ENCODE measurements around the gene CCL4L2. TPM values are rescaled to one million over a fixed set of nuclear protein-coding genes. Genes with fewer than 3 reads are reported as not detected.

CCL4L2 gene
- total and polyA plus RNA-seq, 2 of the 8 experiments (the other 6 are each of a cell fraction or from before 2014, with no cell fraction given) = not detected

DNA sequence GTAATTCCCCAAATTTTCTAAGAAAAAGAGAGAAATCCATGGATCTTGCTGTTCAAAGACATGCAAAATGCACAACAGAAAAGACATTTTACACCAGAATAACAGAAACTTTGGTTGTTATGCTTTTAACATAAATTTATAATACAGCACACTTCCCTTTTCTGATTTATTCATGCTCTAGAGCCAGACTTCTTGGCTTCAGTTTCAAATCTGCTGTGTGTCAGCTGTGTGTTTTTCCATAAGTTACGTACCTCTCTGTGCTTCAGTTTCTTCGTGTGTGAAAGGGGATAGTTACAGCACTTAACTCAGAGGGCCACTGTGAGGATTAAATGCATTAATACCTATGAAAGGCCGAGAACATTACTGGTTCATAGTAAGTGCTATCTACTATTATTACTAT, 7.5 kb upstream of the CCL4L2 start:
- Histone ChIP-seq H2BK120ac (replicated peaks; ENCODE audit: low read depth, low read length) (no peak overlapping the region), H4K91ac (replicated peaks; ENCODE audit: insufficient read length, low read length) (no peak overlapping the region), H4K20me1 (replicated peaks in 1 of 2; ENCODE audit: control insufficient read depth in 1 of 2, insufficient read depth in 2 of 2, low read length in 2 of 2) (no peaks in the 10 kb centered on the region), H2AFZ (ENCODE audit: low read length) (no peak overlapping the region; the same call in 1 of the 2 replicates), H2BK12ac (ENCODE audit: low read depth, low read length) (no peak overlapping the region), H2BK15ac (ENCODE audit: low read length) (no peak overlapping the region), H4K5ac (ENCODE audit: insufficient read length, low read depth, low read length) (no peak overlapping the region), H3K79me1 (ENCODE audit: low read depth, low read length) (no peaks in the 10 kb centered on the region), H3K23me2 (ENCODE audit: low read depth, low read length) (no peaks in the 10 kb centered on the region), H3K4me3 (ENCODE audit: extremely low read depth in 1 of 4, insufficient read depth in 2 of 4, low read depth in 3 of 4, low read length in 4 of 4) (no peak overlapping the region), H3K14ac (ENCODE audit: insufficient read length) (no peak overlapping the region), H3K9ac (replicated peaks in 1 of 4; ENCODE audit: extremely low read depth in 1 of 4, low read depth in 3 of 4, low read length in 3 of 4) (no peak overlapping the region), H2BK5ac (ENCODE audit: low read depth, low read length) (no peak overlapping the region), H3K4ac (replicated peaks; ENCODE audit: insufficient read length, low read depth, low read length) (no peak overlapping the region), H3K79me2 (ENCODE audit: control insufficient read depth in 1 of 2, insufficient read depth in 2 of 2, low read length in 2 of 2) (no peaks in the 10 kb centered on the region), H2BK20ac (ENCODE audit: low read length) (no peak overlapping the region), H3K18ac (ENCODE audit: extremely low read depth, low read length) (no peak overlapping the region), H3K27ac (ENCODE audit: low read depth, low read length) (no peak overlapping the region), H3K9me3 (ENCODE audit: insufficient read depth in 2 of 2, low read depth in 1 of 2, low read length in 1 of 2) (no peaks in the 10 kb centered on the region), H3K4me1 (replicated peaks in 1 of 4; ENCODE audit: control insufficient read depth in 3 of 4, insufficient read depth in 4 of 4, low read length in 3 of 4) (peaks cover 0 to 5% (median 0%) of the 10 kb centered on the region in 4 experiments; a peak in 1 of 7 replicates), H3K27me3 (replicated peaks in 1 of 4; ENCODE audit: control insufficient read depth in 3 of 4, extremely low read depth in 1 of 4, insufficient read depth in 3 of 4, low read length in 3 of 4) (no peaks in the 10 kb centered on the region), H3K23ac (ENCODE audit: insufficient read length) (no peak overlapping the region), H3K4me2 (ENCODE audit: insufficient read depth in 1 of 2, low read depth in 2 of 2, low read length in 2 of 2) (no peak overlapping the region), H3K36me3 (ENCODE audit: control insufficient read depth in 2 of 4, insufficient read depth in 4 of 4, low read length in 3 of 4) (no peaks in the 10 kb centered on the region), H3K56ac (replicated peaks; ENCODE audit: insufficient read length, low read depth, low read length) (no peak overlapping the region), H4K8ac (ENCODE audit: extremely low read depth, insufficient read depth, low read length) (no peak overlapping the region), H2AK5ac (ENCODE audit: low read depth, low read length) (no peak overlapping the region)
- TF ChIP-seq JUN (IDR thresholded peaks at IDR 0.05; ENCODE audit: low read depth, low read length) (no peak), KDM1A (IDR thresholded peaks at IDR 0.05; ENCODE audit: borderline replicate concordance, low read length) (0 out of 2 replicates have a peak, but pooled peaks have one; percentile 72)
- POLR2A ChIA-PET (ENCODE audit: partially characterized antibody) = interaction anchor here (1.3 kb wide), 1 partner anchor 9 kb away, joined by 3 read pairs; no protein-coding TSS in a partner anchor
- CTCF ChIA-PET (ENCODE audit: partially characterized antibody) = no interaction called here
- WGBS, 2 experiments (ENCODE audit: extremely low coverage in 1 of 2, insufficient coverage in 1 of 2, insufficient read length in 1 of 2, insufficient replicate concordance in 2 of 2, low coverage in 1 of 2, low lambda C conversion rate in 2 of 2, missing lambda C conversion rate in 1 of 2) = 78% methylated on average over 3 of the region's 3 CpGs; no CpG with 5 or more reads in 1 of the 2 experiments
- DNase-seq (ENCODE audit: low read depth in 1 of 2, low spot score in 2 of 2) = no peak
- FAIRE-seq = no peak

Measured in H1 (cell line).